ENCODE measurements around the gene MGAT5.

The MGAT5 gene

GRCh38 chr2:134448650-134449049 lies 194.8 kb downstream of the MGAT5 start:
- no peak for DNase-seq (ENCODE audit: low read depth in 2 of 2)

GRCh38 chr2:134449157-134449556 lies 195.3 kb downstream of the MGAT5 start:
- DNase-seq (ENCODE audit: low read depth in 2 of 2) = no peak

GRCh38 chr2:134449751-134450513 lies 196.1 kb downstream of the MGAT5 start:
- DNase-seq (ENCODE audit: low read depth in 2 of 2) = no peak

- no peak for DNase-seq (ENCODE audit: low read depth in 2 of 2)
These were observed 197.4 kb downstream of the MGAT5 start for GRCh38 chr2:134451347-134451630.

GRCh38 chr2:134452042-134452733 lies 198.3 kb downstream of the MGAT5 start:
- DNase-seq (ENCODE audit: low read depth in 2 of 2) = no peak

GRCh38 chr2:134453476-134453875 lies 199.6 kb downstream of the MGAT5 start:
- DNase-seq (ENCODE audit: low read depth in 2 of 2) = no peak

GRCh38 chr2:134453973-134454372 lies 200.1 kb downstream of the MGAT5 start:
- DNase-seq (ENCODE audit: low read depth in 2 of 2) = no peak

GRCh38 chr2:134454426-134454825 lies 200.6 kb downstream of the MGAT5 start:
- DNase-seq (ENCODE audit: low read depth in 2 of 2) = no peak

GRCh38 chr2:134454931-134455330 lies 201.1 kb downstream of the MGAT5 start:
- no peak for DNase-seq (ENCODE audit: low read depth in 2 of 2)

GRCh38 chr2:134455426-134455825 lies 201.6 kb downstream of the MGAT5 start:
- no peak for DNase-seq (ENCODE audit: low read depth in 2 of 2)

GRCh38 chr2:134457353-134457752 lies 203.5 kb downstream of the MGAT5 start:
- no peak for DNase-seq (ENCODE audit: low read depth in 2 of 2)

GRCh38 chr2:134457765-134458472 lies 204.0 kb downstream of the MGAT5 start:
- no peak for DNase-seq (ENCODE audit: low read depth in 2 of 2)

- no peak for DNase-seq (ENCODE audit: low read depth in 2 of 2)
These were observed 204.6 kb downstream of the MGAT5 start for GRCh38 chr2:134458473-134458853.

GRCh38 chr2:134458950-134459349 lies 205.1 kb downstream of the MGAT5 start:
- DNase-seq (ENCODE audit: low read depth in 2 of 2) = no peak

GRCh38 chr2:134459706-134460406 lies 206.0 kb downstream of the MGAT5 start:
- DNase-seq (ENCODE audit: low read depth in 2 of 2) = no peak

GRCh38 chr2:134460583-134460998 lies 206.7 kb downstream of the MGAT5 start:
- no peak for DNase-seq (ENCODE audit: low read depth in 2 of 2)

GRCh38 chr2:134461511-134461910 lies 207.6 kb downstream of the MGAT5 start:
- no peak for DNase-seq (ENCODE audit: low read depth in 2 of 2)

- no peak for DNase-seq (ENCODE audit: low read depth in 2 of 2)
These were observed 208.4 kb downstream of the MGAT5 start for GRCh38 chr2:134462275-134462674.

- no peak for DNase-seq (ENCODE audit: low read depth in 2 of 2)
These were observed 209.2 kb downstream of the MGAT5 start for GRCh38 chr2:134462791-134463698.

- no peak for DNase-seq (ENCODE audit: low read depth in 2 of 2)
These were observed 209.8 kb downstream of the MGAT5 start for GRCh38 chr2:134463699-134464022.
